Cardiac muscle cell (in vitro differentiated cells and primary cell): ENCODE results near the gene ZSCAN26. TPM values are rescaled to one million over a fixed set of nuclear protein-coding genes. Genes with fewer than 3 reads are reported as not detected.

Source experiments
- DNase-seq, 2 donors: peaks; one replicate each; pipeline versions ENCODE4 v3.0.0 to v3.0.0-alpha.2; 2010 to 2017; ENCODE audit warnings: low read depth in 1 of 2, low spot score in 1 of 2
- H3K27ac ChIP-seq: fragments of 200-600 bp; sonication (generic); 2 replicates; pipeline ENCODE4 v1.5.1; 2016
- H3K27me3 ChIP-seq: fragments of 200-600 bp; sonication (generic); 2 replicates; pipeline ENCODE4 v1.6.0; 2016; ENCODE audit warnings: control low read depth
- H3K36me3 ChIP-seq: fragments of 200-600 bp; sonication (generic); 2 replicates; pipeline ENCODE4 v1.5.1; 2016; ENCODE audit warnings: control low read depth
- H3K4me1 ChIP-seq: fragments of 200-600 bp; sonication (generic); 2 replicates; pipeline ENCODE4 v1.8.1; 2017; ENCODE audit warnings: low read depth, mild to moderate bottlenecking, mixed run types
- H3K4me3 ChIP-seq: fragments of 200-600 bp; sonication (generic); 2 replicates; pipeline ENCODE4 v1.5.1; 2016; ENCODE audit warnings: mild to moderate bottlenecking
- H3K9me3 ChIP-seq: fragments of 200-600 bp; sonication (generic); 2 replicates; pipeline ENCODE4 v1.5.1; 2017; ENCODE audit warnings: low read depth, mild to moderate bottlenecking, control low read depth
- CTCF ChIP-seq: IDR thresholded peaks from 2 replicates; pipeline ENCODE4 v1.5.1; 2012; ENCODE audit warnings: low read depth, mild to moderate bottlenecking, low read length
- polyA plus RNA-seq: library from polyadenylated mRNA; unstranded; fragments of >200 nt; fragmentation: Nextera tagmentation; extraction: Ambion mirVana; gene quantifications from 2 replicates; pipeline ENCODE4 v1.2.1, GENCODE V29; 2016
- total RNA-seq: library from RNA; depleted of rRNA; stranded (reverse); fragments of >200 nt; gene quantifications from 2 replicates; pipeline ENCODE4 v1.2.3, GENCODE V29; 2016

Gene ZSCAN26
- total and polyA plus RNA-seq, 2 experiments from 2014 or later = 20.2 to 37.9 TPM

GRCh38 chr6:28239636-28240035, 27.3 kb upstream of the ZSCAN26 start:
- peaks cover 6% of the 10 kb centered on the region for H3K36me3 ChIP-seq
- H3K4me1 ChIP-seq = no peaks in the 10 kb centered on the region
- no peaks in the 10 kb centered on the region for H3K27me3 ChIP-seq
- no peaks in the 10 kb centered on the region for H3K9me3 ChIP-seq
- no peak overlapping the region for H3K4me3 ChIP-seq
- H3K27ac ChIP-seq = no peak overlapping the region
- no peak for TF ChIP-seq CTCF
- DNase-seq = no peak

GRCh38 chr6:28240471-28240870, 26.5 kb upstream of the ZSCAN26 start:
- H3K4me1 ChIP-seq = no peaks in the 10 kb centered on the region
- H3K36me3 ChIP-seq = peaks cover 6% of the 10 kb centered on the region
- no peak overlapping the region for H3K4me3 ChIP-seq
- no peak overlapping the region for H3K27ac ChIP-seq
- TF ChIP-seq CTCF = no peak
- H3K9me3 ChIP-seq = no peaks in the 10 kb centered on the region
- no peak for DNase-seq
- H3K27me3 ChIP-seq = no peaks in the 10 kb centered on the region

- Histone ChIP-seq H3K27me3 (no peaks in the 10 kb centered on the region), H3K4me1 (no peaks in the 10 kb centered on the region), H3K27ac (no peak overlapping the region), H3K36me3 (peaks cover 15% of the 10 kb centered on the region), H3K4me3 (no peak overlapping the region), H3K9me3 (no peaks in the 10 kb centered on the region)
- no peak for DNase-seq
- no peak for TF ChIP-seq CTCF
These were observed 23.0 kb upstream of the ZSCAN26 start for GRCh38 chr6:28243946-28244345.

GRCh38 chr6:28245206-28245941, 21.6 kb upstream of the ZSCAN26 start:
- no peak for DNase-seq
- Histone ChIP-seq H3K36me3 (peaks cover 18% of the 10 kb centered on the region), H3K9me3 (no peaks in the 10 kb centered on the region), H3K27me3 (no peaks in the 10 kb centered on the region), H3K4me3 (no peak overlapping the region), H3K27ac (no peak overlapping the region), H3K4me1 (no peaks in the 10 kb centered on the region)
- no peak for TF ChIP-seq CTCF

- no peaks in the 10 kb centered on the region for H3K9me3 ChIP-seq
- no peak overlapping the region for H3K4me3 ChIP-seq
- peaks cover 18% of the 10 kb centered on the region for H3K36me3 ChIP-seq
- H3K27me3 ChIP-seq = no peaks in the 10 kb centered on the region
- peaks cover 12% of the 10 kb centered on the region for H3K4me1 ChIP-seq
- TF ChIP-seq CTCF = no peak
- DNase-seq = no peak
- no peak overlapping the region for H3K27ac ChIP-seq
These were observed 18.0 kb upstream of the ZSCAN26 start for GRCh38 chr6:28248916-28249315.
